Brain microvascular endothelial cell (primary cell): ENCODE results near the gene PEX10.

ENCODE experiments used
- DNase-seq: peaks from one replicate; pipeline ENCODE4 v3.0.0-alpha.2; 2020
- H3K27ac ChIP-seq: fragments of 250-450 bp; sonication (Bioruptor Pico); 2 replicates; pipeline ENCODE4 v1.5.1; 2020; ENCODE audit warnings: mild to moderate bottlenecking, moderate library complexity
- H3K27me3 ChIP-seq: fragments of 250-450 bp; sonication (Bioruptor Pico); replicated peaks from 2 replicates; pipeline ENCODE4 v1.5.1; 2020; ENCODE audit warnings: mild to moderate bottlenecking
- H3K36me3 ChIP-seq: fragments of 250-450 bp; sonication (Bioruptor Pico); replicated peaks from 2 replicates; pipeline ENCODE4 v1.5.1; 2020; ENCODE audit warnings: mild to moderate bottlenecking
- H3K4me3 ChIP-seq: 2 replicates; pipeline ENCODE4 v1.5.1; 2011; ENCODE audit warnings: low read depth, mild to moderate bottlenecking, control low read depth, low read length, moderate library complexity
- CTCF ChIP-seq: IDR thresholded peaks from 2 replicates; pipeline ENCODE4 v1.5.1; 2011; ENCODE audit warnings: low read depth, mild to moderate bottlenecking, moderate library complexity, low read length, control low read depth, inconsistent platforms; ENCODE audit errors: missing control alignments
- in situ Hi-C: cut with HindIII; loops from 2 replicates; pipeline ENCODE4 v1.10.0; 2017; ENCODE audit warnings: low sequenced_read_pairs, low pct_ligation_motif_present

PEX10 gene

DNA sequence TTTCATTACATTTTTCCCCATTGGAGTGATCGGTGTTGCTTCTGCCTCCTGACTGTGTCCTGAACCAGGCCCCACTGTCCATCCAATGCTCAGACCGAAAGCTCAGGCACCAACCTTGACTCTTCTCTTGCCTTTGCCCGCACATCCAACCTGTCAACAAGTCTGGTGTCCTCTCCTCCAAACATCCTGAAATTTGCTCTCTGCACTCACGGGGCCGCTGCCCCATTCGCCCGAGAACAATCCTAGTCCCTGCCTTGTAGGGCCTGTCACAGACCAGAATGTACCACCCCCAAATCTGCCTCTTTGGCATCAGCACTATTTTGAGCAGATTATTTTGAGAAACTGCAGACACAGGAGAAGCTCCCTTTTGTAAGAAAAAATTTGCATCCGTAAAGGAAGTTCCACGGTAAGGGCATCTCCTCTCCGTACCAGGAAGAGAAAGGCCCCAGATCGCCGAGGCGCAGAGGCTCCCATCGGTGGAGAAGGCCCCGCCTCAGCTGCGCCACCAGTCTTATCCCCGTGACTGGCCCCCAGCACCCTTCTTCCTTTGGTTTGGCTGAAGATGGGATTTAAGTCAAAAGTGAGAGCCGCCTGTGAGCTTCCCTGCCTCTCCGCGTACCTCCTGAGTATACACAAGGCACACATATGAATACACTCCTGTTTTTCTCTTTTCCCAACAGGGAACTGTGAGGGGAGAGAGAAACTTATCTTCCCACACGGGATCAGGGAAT, 28.1 kb downstream of the PEX10 start:
- no peak for TF ChIP-seq CTCF
- Histone ChIP-seq H3K4me3 (no peak overlapping the region), H3K27me3 (no peaks in the 10 kb centered on the region), H3K36me3 (no peaks in the 10 kb centered on the region), H3K27ac (no peak overlapping the region)
- DNase-seq: no peak
- in situ Hi-C loops: no loop called here

DNA sequence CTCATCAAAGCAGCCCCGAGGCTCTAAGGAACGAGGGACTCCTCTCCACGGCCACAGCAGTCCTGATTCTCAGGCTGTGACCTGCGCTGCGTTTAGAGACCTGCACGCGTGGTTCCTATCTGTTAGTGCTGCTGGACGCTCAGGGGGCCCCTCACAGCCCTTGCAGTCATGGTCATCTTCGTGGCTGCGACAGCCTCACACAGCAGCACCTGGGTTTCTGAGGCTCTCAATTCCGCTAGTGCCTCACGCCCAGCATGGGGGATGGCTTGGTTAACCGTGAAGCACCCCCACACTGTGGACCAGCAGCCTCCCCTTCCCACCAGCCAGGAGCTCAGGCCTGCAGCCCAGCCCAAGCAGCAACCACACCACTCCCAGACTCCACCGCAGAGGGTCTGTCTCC, 28.8 kb downstream of the PEX10 start:
- Histone ChIP-seq H3K36me3 (no peaks in the 10 kb centered on the region), H3K27me3 (no peaks in the 10 kb centered on the region), H3K4me3 (no peak overlapping the region), H3K27ac (no peak overlapping the region)
- in situ Hi-C loops: no loop called here
- TF ChIP-seq CTCF: no peak
- DNase-seq: no peak

DNA sequence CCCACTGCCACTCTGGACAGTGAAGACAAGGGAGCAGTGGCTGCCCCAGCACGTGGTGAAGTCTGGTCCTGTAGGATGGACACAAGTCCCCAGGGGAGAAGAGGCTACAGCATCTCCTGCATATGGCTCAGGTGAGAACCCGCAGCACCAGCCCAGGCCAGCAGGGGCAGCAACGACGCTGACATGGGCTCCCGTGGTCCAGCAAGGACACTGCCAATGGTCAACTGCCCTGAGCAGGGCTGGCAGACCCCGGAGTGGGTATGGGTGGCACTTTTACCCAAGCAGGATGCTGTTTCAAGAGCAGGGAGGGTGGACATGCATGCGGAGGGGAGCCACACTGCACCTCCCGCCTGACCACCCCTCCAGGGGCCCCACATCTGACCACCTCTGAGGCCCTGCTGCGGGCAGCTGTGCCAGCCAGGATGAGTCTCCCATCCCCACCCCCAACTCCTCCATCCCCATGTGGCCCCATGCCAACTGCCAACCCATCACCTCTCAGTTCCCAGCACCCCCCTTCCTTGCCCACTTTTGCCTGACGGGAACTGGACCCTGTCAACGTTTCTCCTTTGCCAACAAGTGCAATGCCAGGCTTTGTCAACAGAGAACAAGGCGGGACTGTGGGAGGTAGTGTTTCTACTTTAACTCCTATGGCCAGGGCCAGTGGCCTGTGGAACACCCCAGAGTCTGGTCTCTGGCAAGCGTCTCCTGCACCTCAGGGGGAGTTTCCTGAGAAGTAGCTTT, 29.6 kb downstream of the PEX10 start:
- TF ChIP-seq CTCF: peak; percentile 79
- no peak for DNase-seq
- in situ Hi-C loops: no loop called here
- Histone ChIP-seq H3K27me3 (no peaks in the 10 kb centered on the region), H3K27ac (no peak overlapping the region), H3K4me3 (no peak overlapping the region), H3K36me3 (no peaks in the 10 kb centered on the region)

DNA sequence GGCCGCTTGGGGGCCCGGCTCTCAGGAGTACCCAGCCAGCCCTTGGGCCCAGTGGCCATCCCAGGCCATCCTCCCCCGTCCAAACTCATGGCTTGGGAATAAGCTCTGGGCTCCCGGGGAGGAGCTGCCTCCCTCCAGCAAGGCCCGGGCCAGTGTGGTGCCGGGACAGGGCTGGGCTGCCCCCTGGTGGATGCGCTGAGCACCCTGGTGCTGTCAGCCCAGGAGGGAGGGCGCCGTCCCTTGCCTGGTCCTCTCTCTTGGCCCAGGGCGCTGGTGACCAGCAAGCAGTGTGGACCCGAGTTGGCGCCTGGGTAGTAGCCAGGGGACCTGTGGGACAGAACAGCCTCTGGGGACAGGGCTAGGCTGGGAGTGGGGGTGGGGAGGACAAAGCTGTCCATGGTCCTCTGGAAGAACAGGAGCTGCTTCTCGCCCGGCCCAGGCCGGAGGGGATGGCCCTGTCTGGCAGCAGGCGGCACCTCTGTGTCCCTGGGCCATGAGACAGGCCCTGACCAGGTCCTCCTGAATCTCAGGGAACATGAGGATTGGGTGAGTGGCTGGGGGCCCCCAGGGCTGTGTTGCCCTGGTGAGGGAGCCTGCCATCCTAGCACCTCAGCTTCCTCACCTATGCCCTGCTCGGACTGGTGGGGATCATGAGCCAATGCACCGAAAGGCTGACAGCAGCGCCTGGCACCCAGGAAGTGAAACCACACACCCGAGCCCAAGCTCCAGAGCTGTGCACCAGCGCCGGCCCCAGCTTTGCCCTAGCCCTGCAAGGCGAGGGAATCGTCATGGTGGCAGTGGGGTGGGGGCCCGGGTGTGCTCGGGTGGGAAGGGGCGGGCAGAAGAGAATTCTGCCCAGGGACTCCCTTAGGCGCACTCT, 30.4 kb downstream of the PEX10 start:
- in situ Hi-C loops: no loop called here
- H3K4me3 ChIP-seq: no peak overlapping the region
- peak; percentile 94 for TF ChIP-seq CTCF
- H3K36me3 ChIP-seq: no peaks in the 10 kb centered on the region
- H3K27me3 ChIP-seq: no peaks in the 10 kb centered on the region
- H3K27ac ChIP-seq: no peak overlapping the region
- DNase-seq: peak; percentile 55

DNA sequence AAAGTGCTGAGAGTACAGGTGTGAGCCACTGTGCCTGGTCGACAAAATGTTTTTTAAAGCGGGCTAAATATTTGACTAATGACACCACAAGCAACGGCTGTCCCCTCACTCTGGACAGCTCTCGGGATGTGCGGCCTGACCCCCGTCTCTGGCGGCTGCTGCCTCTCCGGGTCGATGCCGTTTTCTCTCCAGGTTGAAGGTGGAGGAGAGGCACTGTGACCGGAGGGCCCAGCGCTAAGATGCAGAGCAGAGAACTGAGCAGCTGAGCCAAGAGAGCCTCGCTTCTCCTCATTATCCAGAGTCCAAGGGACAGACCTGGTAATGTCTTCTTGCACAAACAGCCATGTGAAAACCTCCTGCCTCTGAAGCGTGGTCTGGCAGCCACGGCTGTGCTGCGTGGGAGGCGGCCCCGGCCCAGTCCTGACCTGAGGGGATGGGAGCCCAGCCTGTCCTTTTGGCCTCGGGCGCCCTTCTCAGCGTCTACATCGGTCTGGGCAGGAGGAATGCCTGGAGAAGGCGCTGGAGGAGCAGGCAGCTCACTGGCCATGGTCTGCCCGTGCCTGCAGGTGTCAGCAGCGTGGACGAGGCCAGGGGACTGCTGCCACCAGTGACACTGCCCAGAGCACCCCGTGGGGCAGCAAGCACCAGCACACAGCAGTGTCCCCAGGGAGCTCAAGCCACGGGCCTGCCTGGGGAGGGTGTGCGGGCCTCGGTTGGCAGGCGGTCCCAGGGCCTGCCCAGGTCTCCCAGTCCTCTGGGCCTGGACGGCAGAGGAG, 31.4 kb downstream of the PEX10 start:
- Histone ChIP-seq H3K36me3 (no peaks in the 10 kb centered on the region), H3K27ac (no peak overlapping the region), H3K4me3 (no peak overlapping the region), H3K27me3 (no peaks in the 10 kb centered on the region)
- in situ Hi-C loops: no loop called here
- no peak for DNase-seq
- TF ChIP-seq CTCF: no peak
